Vein endothelial cell (primary cell): ENCODE results near the gene LAMP5. TPM values are rescaled to one million over a fixed set of nuclear protein-coding genes. Genes with fewer than 3 reads are reported as not detected.

Experiments
- total RNA-seq: library from RNA; depleted of rRNA; stranded (reverse); fragments of >200 nt; gene quantifications from 2 replicates; pipeline ENCODE4 v1.2.3, GENCODE V29; 2012

Gene LAMP5
- 0.98 and 1.1 TPM in 2 replicates for total RNA-seq

GRCh38 chr20:9514461-9515213, at the start of gene LAMP5:
TSS of gene LAMP5 (plus strand) at chr20:9514590. CDS start at chr20:9514853, 263 bp downstream.

